Activated CD8-positive, alpha-beta memory T cell treated with anti-CD3 and anti-CD28 coated beads, Interleukin-2, amount 50 U/mL, for 1 hour (primary cell): ENCODE measurements around the gene SDF2.
"Not testable (repeated sequence)": the region's sequence is repeated elsewhere in the genome, so short reads cannot be mapped to it uniquely, and the experiment has no call there.

Source experiments
- DNase-seq: peaks from one replicate; pipeline ENCODE4 v3.0.0-alpha.2; 2020; ENCODE audit errors: extremely low read depth

The SDF2 gene

DNA sequence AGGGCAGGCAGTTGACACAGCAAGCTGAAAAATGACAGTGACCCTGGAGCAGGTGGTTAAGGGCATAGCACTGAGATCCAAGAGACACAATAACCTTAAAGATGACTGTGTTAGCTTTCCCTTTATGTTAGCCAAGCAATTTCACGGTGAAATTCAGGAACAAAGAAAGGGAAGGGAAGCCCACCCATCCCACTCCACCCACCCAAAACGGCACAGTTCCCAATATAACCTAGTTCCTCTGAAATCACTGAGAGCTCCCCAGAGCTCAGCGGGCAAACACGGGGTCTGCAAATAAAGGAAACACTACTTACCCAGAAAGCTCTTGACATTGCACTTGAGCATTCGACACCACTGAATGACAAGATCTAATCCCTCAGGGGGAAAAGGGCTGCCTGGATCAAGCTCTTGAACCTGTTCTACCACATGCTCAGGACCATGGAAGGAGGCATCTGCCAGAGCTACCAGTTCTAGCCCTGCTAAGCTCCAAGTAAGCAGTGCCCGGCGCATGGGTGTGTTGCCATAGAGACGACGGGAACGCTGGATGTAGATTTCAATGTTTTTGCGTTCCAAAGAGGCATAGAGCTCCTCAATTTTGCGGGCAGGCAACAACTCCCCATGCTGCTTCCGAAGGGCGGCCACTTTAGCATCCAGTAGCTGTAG, 27.4 kb downstream of the SDF2 start:
- DNase-seq: no peak

DNA sequence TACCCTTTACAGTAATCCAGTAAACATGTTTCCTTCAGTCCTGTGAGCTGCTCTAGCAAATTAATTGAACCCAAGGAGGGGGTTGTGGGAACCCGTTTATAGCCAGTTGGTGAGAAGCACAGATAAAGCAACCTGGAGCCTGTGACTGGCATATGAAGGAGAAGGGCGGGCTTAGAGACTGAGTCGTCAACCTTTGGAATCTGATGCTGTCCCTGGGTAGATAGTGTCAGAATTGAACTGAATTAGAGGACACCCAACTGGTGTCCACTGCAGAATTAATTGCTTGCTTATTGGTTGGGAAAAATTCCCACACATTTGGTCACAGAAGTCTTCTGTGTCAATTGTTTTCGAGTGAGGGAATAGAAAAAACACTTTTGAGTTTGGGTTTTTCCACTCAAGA, 34.9 kb downstream of the SDF2 start:
- no peak for DNase-seq

GRCh38 chr17:28624148-28624547, 37.6 kb downstream of the SDF2 start:
- no peak for DNase-seq

- DNase-seq: no peak
Measured at GRCh38 chr17:28623696-28624095, 38.0 kb downstream of the SDF2 start.

GRCh38 chr17:28622186-28622585, 39.5 kb downstream of the SDF2 start:
- no peak for DNase-seq

- DNase-seq: no peak
Measured at GRCh38 chr17:28620010-28620409, 41.7 kb downstream of the SDF2 start.

- DNase-seq: no peak
Measured at GRCh38 chr17:28618464-28618863, 43.2 kb downstream of the SDF2 start.

- DNase-seq: no peak
Measured at GRCh38 chr17:28616281-28616680, 45.4 kb downstream of the SDF2 start.

- no peak for DNase-seq
Measured at GRCh38 chr17:28615260-28615940, 46.3 kb downstream of the SDF2 start.

DNA sequence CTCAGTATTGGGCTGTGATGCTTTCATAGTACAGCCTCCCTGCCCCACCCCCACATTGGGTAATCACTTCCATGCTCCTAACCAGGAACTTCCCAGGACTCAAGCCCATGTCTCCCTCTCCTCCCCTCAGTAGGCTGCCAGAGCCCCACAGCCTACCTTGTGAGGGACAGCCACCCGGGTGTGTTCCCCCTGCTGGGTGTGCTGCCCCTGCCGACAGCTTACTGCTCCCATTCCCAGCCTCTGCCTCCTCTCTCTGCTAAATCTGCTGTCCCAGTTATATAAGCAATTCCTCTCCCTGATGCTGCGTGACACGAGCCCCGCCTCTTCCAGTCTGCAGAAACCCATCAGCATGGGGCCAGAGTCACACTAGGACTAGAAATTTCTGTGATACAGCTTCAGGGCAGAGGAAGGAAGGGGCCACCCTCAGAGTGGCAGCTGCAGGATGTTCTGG, 47.8 kb downstream of the SDF2 start, which contains the start of gene RSKR:
Gene RSKR (minus strand): TSS at position 255 of the 451 bp plus-strand sequence. CDS start 24 bp downstream, at position 231.
- no peak for DNase-seq

DNA sequence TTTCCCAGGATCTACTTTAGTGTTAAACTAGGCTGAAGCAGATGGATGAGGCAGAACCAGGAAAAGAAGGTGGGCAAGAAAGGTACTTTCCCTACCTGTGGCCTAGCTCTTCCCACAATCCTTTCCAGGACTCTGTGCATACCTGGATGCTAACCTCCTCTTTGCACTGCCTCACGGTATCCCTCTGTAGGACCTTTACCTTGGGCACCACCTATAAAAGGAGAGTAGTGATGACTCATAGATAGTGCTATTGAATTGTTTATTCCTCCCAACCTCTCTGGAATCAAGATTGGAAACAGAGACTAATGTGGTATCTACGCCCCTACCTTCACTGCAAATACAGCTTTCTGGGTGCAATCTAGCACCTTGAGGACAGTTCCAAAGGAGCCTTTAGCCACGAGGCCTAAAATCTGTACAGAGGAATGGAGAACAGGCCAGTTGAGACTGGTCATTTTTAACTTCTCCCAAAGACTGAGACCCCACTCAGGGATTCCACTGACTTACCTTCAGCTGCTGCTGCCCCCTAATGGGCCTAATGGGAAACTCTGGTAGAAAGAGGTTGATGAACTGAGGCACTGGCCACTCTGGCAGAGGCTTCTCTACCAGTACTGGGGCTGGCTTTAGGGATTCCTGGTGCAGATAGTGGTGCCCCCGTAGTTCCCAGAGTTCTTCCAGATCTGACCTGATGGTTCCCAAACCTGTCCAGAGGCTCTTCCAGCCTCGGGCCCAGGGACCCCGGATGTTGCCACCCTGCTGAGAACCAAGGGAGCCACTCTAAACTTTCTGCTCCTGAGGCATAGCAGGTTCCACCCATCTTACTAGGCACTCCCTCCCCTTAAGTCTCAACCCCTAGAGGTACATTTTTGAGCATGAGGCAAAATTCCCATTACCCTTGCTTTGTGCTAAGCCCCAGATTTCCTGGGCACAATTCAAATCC, 48.5 kb downstream of the SDF2 start:
- no peak for DNase-seq

GRCh38 chr17:28612531-28612930, 49.2 kb downstream of the SDF2 start:
- no peak for DNase-seq

DNA sequence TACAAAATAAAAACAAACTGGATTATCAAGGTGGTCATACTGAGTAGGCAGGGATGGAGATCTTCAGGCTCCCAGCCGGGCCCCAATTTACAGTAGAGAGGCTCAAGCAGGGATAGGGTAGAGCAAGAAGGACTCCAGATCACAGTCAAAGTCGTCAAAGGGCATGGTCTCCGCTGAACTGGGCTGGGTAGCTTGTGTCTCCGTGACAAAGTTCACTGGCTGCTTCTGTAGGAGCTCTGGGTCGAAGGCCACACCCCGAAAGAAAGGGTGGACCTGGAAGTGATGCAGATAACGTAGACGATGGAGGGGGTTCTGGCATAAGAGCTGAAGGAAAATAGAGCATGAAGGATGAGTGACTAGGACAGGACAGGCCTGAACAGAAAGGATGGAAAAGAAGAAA, 51.3 kb downstream of the SDF2 start:
- DNase-seq: no peak

DNA sequence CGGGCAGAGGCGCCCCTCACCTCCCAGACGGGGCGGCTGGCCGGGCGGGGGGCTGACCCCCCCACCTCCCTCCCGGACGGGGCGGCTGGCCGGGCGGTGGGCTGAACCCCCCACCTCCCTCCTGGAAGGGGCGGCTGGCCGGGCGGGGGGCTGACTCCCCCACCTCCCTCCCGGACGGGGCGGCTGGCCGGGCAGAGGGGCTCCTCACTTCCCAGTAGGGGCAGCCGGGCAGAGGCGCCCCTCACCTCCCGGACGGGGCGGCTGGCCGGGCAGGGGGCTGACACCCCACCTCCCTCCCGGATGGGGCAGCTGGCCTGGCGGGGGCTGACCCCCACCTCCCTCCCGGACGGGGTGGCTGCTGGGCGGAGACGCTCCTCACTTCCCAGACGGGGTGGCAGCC, 57.7 kb downstream of the SDF2 start:
- not testable (repeated sequence) for DNase-seq

DNA sequence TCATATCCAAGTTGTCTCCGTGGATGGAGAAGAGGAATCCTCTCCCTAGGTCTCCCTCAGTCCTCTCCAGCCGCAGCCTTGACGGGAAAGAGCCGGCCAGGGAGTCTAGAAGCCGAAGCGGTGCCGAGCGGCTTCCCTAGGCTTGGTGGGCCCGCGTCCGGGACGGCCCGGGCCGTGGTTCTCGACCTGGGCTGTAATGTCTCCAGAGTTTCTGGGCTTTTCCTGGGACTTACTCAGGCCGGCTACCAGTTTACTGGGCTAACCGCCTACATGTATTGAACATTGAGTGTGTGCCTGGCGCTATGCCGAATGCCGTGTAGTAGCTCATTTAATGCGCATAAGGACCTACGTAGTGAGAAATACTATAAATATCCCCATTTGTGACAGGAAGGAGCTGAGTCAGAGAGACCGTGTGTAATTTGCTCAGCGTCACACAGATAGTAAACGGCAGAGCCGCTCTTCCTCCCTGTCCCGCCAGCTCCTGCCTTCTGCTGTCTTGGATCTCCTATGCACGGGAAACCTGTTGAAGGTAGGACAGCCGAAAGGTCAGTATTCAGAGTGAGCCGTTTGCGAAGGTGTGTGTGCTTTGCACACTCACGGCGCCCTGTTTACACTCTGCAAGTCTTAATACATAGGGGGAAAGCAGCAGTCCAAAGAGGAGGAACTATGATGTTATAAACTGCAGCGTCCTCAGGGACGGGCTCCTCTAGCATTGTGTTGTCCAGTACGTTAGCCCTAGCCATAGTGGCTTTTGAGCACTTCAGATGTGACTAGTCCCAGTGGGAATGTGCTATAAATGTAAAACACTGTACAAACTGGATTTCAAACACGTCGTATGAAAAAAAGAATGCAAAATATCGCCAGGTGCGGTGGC, 62.2 kb downstream of the SDF2 start:
- DNase-seq: peak; percentile 46

GRCh38 chr17:28598799-28599310, 62.9 kb downstream of the SDF2 start, which contains the start of gene SPAG5:
SPAG5 (minus strand) TSS chr17:28599025; CDS start chr17:28598946, 79 bp downstream.
- peak; percentile 82 for DNase-seq

DNA sequence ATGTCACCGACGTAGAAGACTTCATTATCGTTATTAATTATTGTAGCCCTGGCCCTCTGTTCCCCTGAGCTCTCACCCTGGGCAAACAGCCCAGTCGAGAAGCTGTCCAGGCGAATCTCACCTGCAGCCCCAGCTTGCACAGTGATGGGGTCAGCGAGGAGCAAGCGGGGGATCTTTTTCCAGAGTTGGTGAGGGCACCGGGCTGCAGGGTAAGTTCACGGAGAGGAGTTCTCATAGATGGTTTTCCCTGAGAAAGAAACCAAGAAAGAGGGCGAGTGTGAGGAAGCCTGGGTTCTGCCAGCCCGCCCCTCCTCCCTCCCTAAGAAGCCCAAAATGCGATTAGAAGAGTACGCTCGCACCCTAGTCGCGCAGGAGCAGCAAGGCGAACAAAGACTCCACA, 63.3 kb downstream of the SDF2 start:
- DNase-seq: no peak
